Measurements from ENCODE around the gene RAD51D. TPM values are rescaled to one million over a fixed set of nuclear protein-coding genes. Genes with fewer than 3 reads are reported as not detected.

Gene RAD51D
- polyA plus RNA-seq, 1 experiment: 14.3 TPM

DNA sequence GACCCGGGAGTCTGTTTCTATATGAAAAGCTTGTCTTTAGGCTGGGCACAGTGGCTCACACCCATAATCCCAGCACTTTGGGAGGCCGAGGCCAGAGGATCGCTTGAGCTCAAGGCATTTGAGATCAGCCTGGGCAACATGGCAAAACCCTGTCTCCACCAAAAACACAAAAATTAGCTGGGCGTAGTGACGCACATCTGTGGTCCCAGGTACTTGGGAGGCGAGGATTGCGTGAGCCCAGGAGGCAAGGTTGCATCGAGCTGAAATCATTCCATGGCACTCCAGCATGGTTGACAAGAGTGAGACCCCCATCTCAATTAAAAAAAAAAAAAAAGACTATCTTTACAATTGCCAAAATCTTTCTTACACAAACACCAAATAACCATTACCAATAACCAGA is 33.5 kb downstream of the RAD51D start:
- Histone ChIP-seq H3K9me3 (ENCODE audit: control insufficient read depth, insufficient read depth, low read length) (no peaks in the 10 kb centered on the region), H3K27ac (ENCODE audit: low read depth, low read length) (no peak overlapping the region), H3K27me3 (ENCODE audit: control insufficient read depth, insufficient read depth, low read length) (no peaks in the 10 kb centered on the region), H3K4me3 (ENCODE audit: low read depth, low read length) (no peak overlapping the region)
- ChIA-PET CTCF (interaction anchor here (0.9 to 1.2 kb wide), 2 partner anchors 11 to 87 kb away, joined by 3 to 4 read pairs; no protein-coding TSS in a partner anchor), POLR2A (no interaction called here)
- no peak for TF ChIP-seq CTCF (IDR thresholded peaks at IDR 0.05; ENCODE audit: low read depth, low read length)
- no peak for DNase-seq (ENCODE audit: low read depth, low spot score)

DNA sequence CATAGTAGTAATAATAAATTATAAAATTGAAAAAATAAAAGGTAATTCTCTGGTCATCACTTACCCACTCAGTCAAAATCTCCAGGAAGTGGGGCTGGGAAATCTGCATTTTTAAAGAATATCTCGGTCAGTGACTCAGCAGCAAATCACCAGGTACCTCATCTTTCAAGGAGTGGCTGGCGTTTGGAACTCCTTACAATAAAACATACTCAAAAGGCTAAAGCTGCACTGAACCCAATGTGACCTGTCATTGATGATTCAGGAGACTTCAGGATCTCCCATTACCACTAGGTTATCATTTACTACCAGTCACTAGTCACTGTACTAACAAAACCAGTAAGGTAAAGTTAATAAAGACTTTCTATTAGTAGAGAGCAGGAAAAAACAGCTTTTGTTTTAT is 34.7 kb downstream of the RAD51D start:
- Histone ChIP-seq H3K4me3 (ENCODE audit: low read depth, low read length) (no peak overlapping the region), H3K27ac (ENCODE audit: low read depth, low read length) (peak overlapping the region; percentile 11), H3K9me3 (ENCODE audit: control insufficient read depth, insufficient read depth, low read length) (no peaks in the 10 kb centered on the region), H3K27me3 (ENCODE audit: control insufficient read depth, insufficient read depth, low read length) (no peaks in the 10 kb centered on the region)
- ChIA-PET CTCF (interaction anchor here (1.6 kb wide), 1 partner anchor 20 kb away, joined by 4 read pairs; no protein-coding TSS in a partner anchor), POLR2A (interaction anchor here (1.2 kb wide), 1 partner anchor 105 kb away, joined by 5 read pairs; the partner anchor contains the start of gene LIG3)
- TF ChIP-seq CTCF (IDR thresholded peaks at IDR 0.05; ENCODE audit: low read depth, low read length): no peak
- no peak for DNase-seq (ENCODE audit: low read depth, low spot score)

- no peak for TF ChIP-seq CTCF (IDR thresholded peaks at IDR 0.05; ENCODE audit: low read depth, low read length)
- H3K4me3 ChIP-seq (ENCODE audit: low read depth, low read length): no peak overlapping the region
- DNase-seq (ENCODE audit: low read depth, low spot score): no peak
- no peak overlapping the region for H3K27ac ChIP-seq (ENCODE audit: low read depth, low read length)
- H3K9me3 ChIP-seq (ENCODE audit: control insufficient read depth, insufficient read depth, low read length): no peaks in the 10 kb centered on the region
- ChIA-PET POLR2A (interaction anchor here (1.1 to 1.3 kb wide), 2 partner anchors 102 to 103 kb away, joined by 3 read pairs; no protein-coding TSS in a partner anchor), CTCF (interaction anchor here (0.9 kb wide), 2 partner anchors 36 to 60 kb away, joined by 4 to 6 read pairs; partner anchors contain the start of gene RAD51D)
- H3K27me3 ChIP-seq (ENCODE audit: control insufficient read depth, insufficient read depth, low read length): no peaks in the 10 kb centered on the region
These were observed 36.6 kb downstream of the RAD51D start for GRCh38 chr17:35083071-35083470.

GRCh38 chr17:35082073-35082657 is 37.5 kb downstream of the RAD51D start:
- ChIA-PET CTCF (interaction anchor here (0.9 kb wide), 1 partner anchor 60 kb away, joined by 4 read pairs; no protein-coding TSS in a partner anchor), POLR2A (interaction anchor here (1.3 kb wide), 1 partner anchor 102 kb away, joined by 3 read pairs; no protein-coding TSS in a partner anchor)
- Histone ChIP-seq H3K27ac (ENCODE audit: low read depth, low read length) (no peak overlapping the region), H3K27me3 (ENCODE audit: control insufficient read depth, insufficient read depth, low read length) (no peaks in the 10 kb centered on the region), H3K9me3 (ENCODE audit: control insufficient read depth, insufficient read depth, low read length) (no peaks in the 10 kb centered on the region), H3K4me3 (ENCODE audit: low read depth, low read length) (no peak overlapping the region)
- DNase-seq (ENCODE audit: low read depth, low spot score): peak; percentile 52
- TF ChIP-seq CTCF (IDR thresholded peaks at IDR 0.05; ENCODE audit: low read depth, low read length): no peak

GRCh38 chr17:35081638-35082037 is 38.0 kb downstream of the RAD51D start:
- H3K4me3 ChIP-seq (ENCODE audit: low read depth, low read length): no peak overlapping the region
- no peaks in the 10 kb centered on the region for H3K9me3 ChIP-seq (ENCODE audit: control insufficient read depth, insufficient read depth, low read length)
- no peak for DNase-seq (ENCODE audit: low read depth, low spot score)
- TF ChIP-seq CTCF (IDR thresholded peaks at IDR 0.05; ENCODE audit: low read depth, low read length): no peak
- POLR2A ChIA-PET: interaction anchor here (1.3 kb wide), 1 partner anchor 102 kb away, joined by 3 read pairs; no protein-coding TSS in a partner anchor
- H3K27me3 ChIP-seq (ENCODE audit: control insufficient read depth, insufficient read depth, low read length): no peaks in the 10 kb centered on the region
- no peak overlapping the region for H3K27ac ChIP-seq (ENCODE audit: low read depth, low read length)
- CTCF ChIA-PET: interaction anchor here (2.8 kb wide), 1 partner anchor 8 kb away, joined by 11 read pairs; no protein-coding TSS in a partner anchor
